Measurements from ENCODE around the gene EPS8L2.

The EPS8L2 gene

GRCh38 chr11:708511-708910 is 2.5 kb downstream of the EPS8L2 start:
- Histone ChIP-seq H3K27ac (ENCODE audit: low read length) (no peak overlapping the region), H3K9me3 (ENCODE audit: insufficient read depth, low read depth, low read length) (no peaks in the 10 kb centered on the region), H3K27me3 (ENCODE audit: insufficient read depth, low read length) (peaks cover 12% of the 10 kb centered on the region; the same call in 1 of the 2 replicates), H3K36me3 (ENCODE audit: insufficient read depth, low read depth, low read length) (no peaks in the 10 kb centered on the region), H3K4me3 (ENCODE audit: low read length) (no peak overlapping the region), H3K4me1 (ENCODE audit: insufficient read depth, low read length) (peaks cover 8% of the 10 kb centered on the region), H3K9ac (ENCODE audit: low read depth, low read length) (no peak overlapping the region)

- Histone ChIP-seq H3K36me3 (ENCODE audit: insufficient read depth, low read depth, low read length) (no peaks in the 10 kb centered on the region), H3K27ac (ENCODE audit: low read length) (no peak overlapping the region), H3K9ac (ENCODE audit: low read depth, low read length) (no peak overlapping the region), H3K4me1 (ENCODE audit: insufficient read depth, low read length) (peaks cover 8% of the 10 kb centered on the region), H3K9me3 (ENCODE audit: insufficient read depth, low read depth, low read length) (no peaks in the 10 kb centered on the region), H3K27me3 (ENCODE audit: insufficient read depth, low read length) (peaks cover 12% of the 10 kb centered on the region; the same call in 1 of the 2 replicates), H3K4me3 (ENCODE audit: low read length) (no peak overlapping the region)
Observed at GRCh38 chr11:709109-709997, 3.3 kb downstream of the EPS8L2 start.

- Histone ChIP-seq H3K9me3 (ENCODE audit: insufficient read depth, low read depth, low read length) (no peaks in the 10 kb centered on the region), H3K4me1 (ENCODE audit: insufficient read depth, low read length) (no peaks in the 10 kb centered on the region), H3K9ac (ENCODE audit: low read depth, low read length) (no peak overlapping the region), H3K4me3 (ENCODE audit: low read length) (no peak overlapping the region), H3K27me3 (ENCODE audit: insufficient read depth, low read length) (peaks cover 3% of the 10 kb centered on the region; the same call in 1 of the 2 replicates), H3K27ac (ENCODE audit: low read length) (no peak overlapping the region), H3K36me3 (ENCODE audit: insufficient read depth, low read depth, low read length) (no peaks in the 10 kb centered on the region)
Observed at GRCh38 chr11:714436-714835, 8.4 kb downstream of the EPS8L2 start.

DNA sequence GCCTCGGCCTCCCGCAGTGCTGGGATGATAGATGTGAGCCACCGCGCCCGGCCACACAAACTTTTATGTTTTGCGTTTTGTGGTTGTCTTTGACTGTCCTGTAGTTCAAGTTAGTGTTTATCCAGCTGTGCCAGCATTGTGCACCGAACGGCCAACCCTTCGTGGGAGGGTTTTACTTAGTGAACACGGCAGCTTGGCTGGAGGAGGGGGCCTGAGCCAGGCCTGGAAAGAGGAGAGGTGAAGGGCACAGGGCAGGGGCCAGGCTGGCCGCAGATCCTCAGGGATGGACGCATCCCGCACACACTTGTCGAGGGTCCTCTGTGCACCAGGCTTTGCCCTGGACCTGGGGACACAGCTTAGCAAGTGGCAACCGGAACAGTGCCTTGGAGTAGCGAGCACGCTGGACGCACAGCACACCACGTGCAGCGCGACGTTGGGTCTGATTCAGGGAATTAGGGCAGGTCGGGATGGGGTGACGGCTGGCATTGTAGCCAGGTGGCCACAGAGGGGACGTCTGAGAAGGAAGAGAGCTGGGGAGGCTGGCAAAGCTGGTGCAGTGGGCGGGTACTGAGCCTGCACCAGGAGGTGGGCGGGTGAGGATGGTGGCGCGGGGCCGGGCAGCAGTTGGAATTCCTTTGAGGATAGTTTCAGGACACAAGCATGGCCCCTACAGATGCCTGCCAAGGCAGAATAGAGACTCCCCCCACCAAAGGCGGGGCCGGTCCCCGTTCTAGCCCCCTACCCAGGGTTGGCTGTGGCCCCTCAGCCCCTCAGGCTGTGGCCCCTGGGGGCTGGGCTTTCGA is 13.4 kb downstream of the EPS8L2 start:
- H3K9ac ChIP-seq (ENCODE audit: low read depth, low read length): no peak overlapping the region
- no peaks in the 10 kb centered on the region for H3K9me3 ChIP-seq (ENCODE audit: insufficient read depth, low read depth, low read length)
- H3K4me3 ChIP-seq (ENCODE audit: low read length): no peak overlapping the region
- no peak overlapping the region for H3K27ac ChIP-seq (ENCODE audit: low read length)
- H3K27me3 ChIP-seq (ENCODE audit: insufficient read depth, low read length): peaks cover 22% of the 10 kb centered on the region; the same call in 1 of the 2 replicates
- H3K36me3 ChIP-seq (ENCODE audit: insufficient read depth, low read depth, low read length): no peaks in the 10 kb centered on the region
- H3K4me1 ChIP-seq (ENCODE audit: insufficient read depth, low read length): no peaks in the 10 kb centered on the region

DNA sequence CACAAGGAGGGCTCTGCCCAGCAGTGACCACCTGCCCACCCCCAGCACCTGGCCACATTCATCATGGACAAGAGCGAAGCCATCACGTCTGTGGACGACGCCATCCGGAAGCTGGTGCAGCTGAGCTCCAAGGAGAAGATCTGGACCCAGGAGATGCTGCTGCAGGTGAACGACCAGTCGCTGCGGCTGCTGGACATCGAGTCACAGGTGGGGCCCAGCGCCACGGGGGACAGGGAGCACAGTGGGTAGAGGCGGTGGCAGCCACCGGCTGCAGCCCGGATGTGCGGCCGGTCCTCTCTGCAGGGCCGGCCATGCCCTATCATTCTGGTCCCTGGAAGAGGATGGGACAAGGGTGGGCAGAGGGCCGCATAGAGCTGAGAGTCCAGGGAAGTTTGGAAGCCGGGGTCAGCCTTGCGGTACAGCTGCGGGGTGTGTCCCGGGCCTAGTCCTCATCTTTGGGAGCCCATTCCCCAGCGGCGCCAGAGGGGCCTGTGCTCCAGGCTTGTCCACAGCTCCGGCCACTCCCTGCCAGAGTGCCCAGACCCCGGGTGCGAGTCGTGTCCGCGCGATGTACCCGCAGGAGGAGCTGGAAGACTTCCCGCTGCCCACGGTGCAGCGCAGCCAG is 14.1 kb downstream of the EPS8L2 start:
- Histone ChIP-seq H3K4me3 (ENCODE audit: low read length) (peak overlapping the region; percentile 56), H3K36me3 (ENCODE audit: insufficient read depth, low read depth, low read length) (no peaks in the 10 kb centered on the region)

GRCh38 chr11:720642-721246 is 14.7 kb downstream of the EPS8L2 start:
- Histone ChIP-seq H3K36me3 (ENCODE audit: insufficient read depth, low read depth, low read length) (no peaks in the 10 kb centered on the region), H3K27ac (ENCODE audit: low read length) (no peak overlapping the region), H3K9me3 (ENCODE audit: insufficient read depth, low read depth, low read length) (no peaks in the 10 kb centered on the region), H3K4me3 (ENCODE audit: low read length) (peak overlapping the region; percentile 56), H3K9ac (ENCODE audit: low read depth, low read length) (no peak overlapping the region), H3K27me3 (ENCODE audit: insufficient read depth, low read length) (peaks cover 35% of the 10 kb centered on the region), H3K4me1 (ENCODE audit: insufficient read depth, low read length) (no peaks in the 10 kb centered on the region)

More for the DNA sequence above, 14.1 kb downstream of the EPS8L2 start:
- Histone ChIP-seq H3K27me3 (ENCODE audit: insufficient read depth, low read length) (peaks cover 29% of the 10 kb centered on the region), H3K9ac (ENCODE audit: low read depth, low read length) (no peak overlapping the region), H3K4me1 (ENCODE audit: insufficient read depth, low read length) (no peaks in the 10 kb centered on the region), H3K9me3 (ENCODE audit: insufficient read depth, low read depth, low read length) (no peaks in the 10 kb centered on the region), H3K27ac (ENCODE audit: low read length) (no peak overlapping the region)

DNA sequence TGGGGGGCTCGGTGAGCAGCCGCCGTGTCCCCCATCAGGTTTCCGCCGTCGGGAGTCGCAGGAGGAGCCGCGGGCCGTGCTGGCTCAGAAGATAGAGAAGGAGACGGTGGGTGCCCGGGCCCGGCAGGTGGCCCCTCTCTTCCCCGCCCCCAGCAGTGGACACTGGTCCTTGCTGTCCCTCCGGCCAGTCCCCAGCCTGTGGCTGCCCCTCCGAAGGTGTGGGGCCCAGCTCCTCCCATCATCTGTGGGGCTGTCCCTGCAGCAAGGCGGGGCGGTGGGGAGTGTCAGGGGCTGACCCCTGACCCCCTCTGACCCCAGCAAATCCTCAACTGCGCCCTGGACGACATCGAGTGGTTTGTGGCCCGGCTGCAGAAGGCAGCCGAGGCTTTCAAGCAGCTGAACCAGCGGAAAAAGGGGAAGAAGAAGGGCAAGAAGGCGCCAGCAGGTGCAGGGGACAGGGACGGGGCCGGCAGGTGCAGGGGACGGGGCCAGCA is 15.3 kb downstream of the EPS8L2 start:
- Histone ChIP-seq H3K9me3 (ENCODE audit: insufficient read depth, low read depth, low read length) (no peaks in the 10 kb centered on the region), H3K27me3 (ENCODE audit: insufficient read depth, low read length) (peaks cover 40% of the 10 kb centered on the region), H3K4me3 (ENCODE audit: low read length) (no peak overlapping the region), H3K36me3 (ENCODE audit: insufficient read depth, low read depth, low read length) (no peaks in the 10 kb centered on the region), H3K27ac (ENCODE audit: low read length) (no peak overlapping the region), H3K9ac (ENCODE audit: low read depth, low read length) (no peak overlapping the region), H3K4me1 (ENCODE audit: insufficient read depth, low read length) (no peaks in the 10 kb centered on the region)

DNA sequence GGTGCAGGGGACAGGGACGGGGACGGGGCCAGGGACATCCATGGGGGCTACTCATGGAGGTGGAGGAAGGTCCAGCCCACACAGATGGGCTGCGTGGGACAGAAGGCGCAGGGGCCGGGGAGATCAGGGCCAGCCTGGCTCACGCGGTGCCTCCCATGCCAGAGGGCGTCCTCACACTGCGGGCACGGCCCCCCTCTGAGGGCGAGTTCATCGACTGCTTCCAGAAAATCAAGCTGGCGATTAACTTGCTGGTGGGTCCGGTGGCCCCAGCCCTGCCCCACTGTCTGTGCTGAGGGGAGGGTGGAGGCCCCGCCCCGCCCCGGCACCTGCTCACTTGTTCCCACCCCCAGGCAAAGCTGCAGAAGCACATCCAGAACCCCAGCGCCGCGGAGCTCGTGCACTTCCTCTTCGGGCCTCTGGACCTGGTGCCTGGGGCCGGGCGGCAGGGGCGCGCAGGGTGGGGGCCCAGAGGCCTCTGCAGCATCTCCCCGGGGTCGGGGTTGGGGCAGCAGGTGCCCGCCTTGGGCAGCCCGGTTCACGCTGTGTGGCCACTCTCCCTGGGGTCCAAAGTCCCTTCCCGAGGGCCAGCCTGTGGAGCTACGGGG is 15.8 kb downstream of the EPS8L2 start:
- Histone ChIP-seq H3K27ac (ENCODE audit: low read length) (no peak overlapping the region), H3K4me3 (ENCODE audit: low read length) (no peak overlapping the region), H3K9me3 (ENCODE audit: insufficient read depth, low read depth, low read length) (no peaks in the 10 kb centered on the region), H3K27me3 (ENCODE audit: insufficient read depth, low read length) (peaks cover 46% of the 10 kb centered on the region), H3K36me3 (ENCODE audit: insufficient read depth, low read depth, low read length) (no peaks in the 10 kb centered on the region), H3K4me1 (ENCODE audit: insufficient read depth, low read length) (no peaks in the 10 kb centered on the region), H3K9ac (ENCODE audit: low read depth, low read length) (no peak overlapping the region)

GRCh38 chr11:722346-722811 is 16.3 kb downstream of the EPS8L2 start:
- Histone ChIP-seq H3K9me3 (ENCODE audit: insufficient read depth, low read depth, low read length) (no peaks in the 10 kb centered on the region), H3K9ac (ENCODE audit: low read depth, low read length) (no peak overlapping the region), H3K36me3 (ENCODE audit: insufficient read depth, low read depth, low read length) (no peaks in the 10 kb centered on the region), H3K27ac (ENCODE audit: low read length) (no peak overlapping the region), H3K27me3 (ENCODE audit: insufficient read depth, low read length) (peaks cover 51% of the 10 kb centered on the region), H3K4me3 (ENCODE audit: low read length) (no peak overlapping the region), H3K4me1 (ENCODE audit: insufficient read depth, low read length) (no peaks in the 10 kb centered on the region)

DNA sequence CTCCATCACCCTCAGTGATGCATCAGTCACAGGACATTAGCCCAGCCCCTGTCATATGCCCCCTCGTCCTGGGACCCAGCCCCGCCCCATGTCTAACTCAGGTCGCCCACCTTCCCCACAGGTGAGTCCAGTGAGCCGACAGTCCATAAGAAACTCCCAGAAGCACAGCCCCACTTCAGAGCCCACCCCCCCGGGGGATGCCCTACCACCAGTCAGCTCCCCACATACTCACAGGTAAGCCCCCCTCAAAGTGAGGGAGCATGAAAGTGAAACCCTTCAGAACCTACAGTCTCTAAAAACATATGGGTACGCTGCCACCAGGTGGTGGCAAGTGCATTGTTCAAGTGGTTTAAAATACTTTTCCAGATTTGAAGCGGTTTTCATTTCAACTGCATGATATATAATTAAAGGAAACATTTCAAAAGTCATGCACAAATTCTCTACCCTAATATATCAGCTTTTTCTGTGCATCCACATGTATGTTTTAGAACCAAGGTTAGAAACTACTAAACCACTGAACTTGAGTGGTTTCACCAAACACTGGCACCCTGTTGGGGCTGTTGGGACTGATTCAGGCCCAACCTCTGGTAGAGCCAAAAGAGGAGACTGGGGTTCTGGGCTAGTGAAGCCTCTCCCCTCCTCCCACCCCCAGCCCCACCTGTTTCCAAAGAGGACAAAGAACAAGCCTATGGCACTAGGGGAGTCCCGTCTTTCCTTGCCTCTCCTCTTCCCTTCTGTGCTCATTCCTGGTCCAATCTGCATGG is 17.3 kb downstream of the EPS8L2 start:
- Histone ChIP-seq H3K9ac (ENCODE audit: low read depth, low read length) (no peak overlapping the region), H3K27me3 (ENCODE audit: insufficient read depth, low read length) (peaks cover 56% of the 10 kb centered on the region), H3K4me3 (ENCODE audit: low read length) (no peak overlapping the region), H3K36me3 (ENCODE audit: insufficient read depth, low read depth, low read length) (no peaks in the 10 kb centered on the region), H3K27ac (ENCODE audit: low read length) (no peak overlapping the region), H3K9me3 (ENCODE audit: insufficient read depth, low read depth, low read length) (no peaks in the 10 kb centered on the region), H3K4me1 (ENCODE audit: insufficient read depth, low read length) (no peaks in the 10 kb centered on the region)
